GM12878 (cell line): ENCODE results near the gene LST1. TPM values are rescaled to one million over a fixed set of nuclear protein-coding genes. Genes with fewer than 3 reads are reported as not detected.

ENCODE experiments used
- ATF3 ChIP-seq: IDR thresholded peaks from 2 replicates; pipeline ENCODE4 v1.6.1; 2011; ENCODE audit warnings: low read depth, mild to moderate bottlenecking, low read length, moderate library complexity, borderline replicate concordance; ENCODE audit errors: extremely low read depth
- CEBPB ChIP-seq, 2 experiments: fragments of 150-350 bp in 1 of 2; IDR thresholded peaks; 2 replicates each; pipeline ENCODE4 v1.6.1; 2012 to 2014; ENCODE audit warnings: low read depth in 2 of 2, low read length in 2 of 2, borderline replicate concordance in 1 of 2, inconsistent platforms in 1 of 2
- CREB1 ChIP-seq: IDR thresholded peaks from 2 replicates; pipeline ENCODE4 v1.6.1; 2012; ENCODE audit warnings: low read depth, mild to moderate bottlenecking, inconsistent platforms
- EED ChIP-seq: sonication (generic); IDR thresholded peaks from 2 replicates; pipeline ENCODE4 v1.6.1; 2016; ENCODE audit warnings: antibody characterized with exemption, low read depth
- EGR1 ChIP-seq, 2 experiments: IDR thresholded peaks; 1 replicate in 1 of 2; 2 replicates in 1 of 2; pipeline ENCODE4 v1.6.1; 2011 to 2012; ENCODE audit warnings: low read depth in 2 of 2, low read length in 2 of 2, borderline replicate concordance in 1 of 2, mild to moderate bottlenecking in 1 of 2, moderate library complexity in 1 of 2
- ELK1 ChIP-seq: IDR thresholded peaks from 2 replicates; pipeline ENCODE4 v1.6.1; 2012; ENCODE audit warnings: low read depth, low read length, improper control_type of control experiment
- ESRRA ChIP-seq: IDR thresholded peaks from 2 replicates; pipeline ENCODE4 v1.6.1; 2012; ENCODE audit warnings: mild to moderate bottlenecking, low read length, improper control_type of control experiment
- HSF1 ChIP-seq: fragments of 150-350 bp; IDR thresholded peaks from 2 replicates; pipeline ENCODE4 v1.6.1; 2014; ENCODE audit warnings: mild to moderate bottlenecking, low read depth, low read length
- IRF4 ChIP-seq: IDR thresholded peaks from 2 replicates; pipeline ENCODE4 v1.6.1; 2011; ENCODE audit warnings: low read depth, low read length
- IRF5 ChIP-seq: fragments of 450-650 bp; IDR thresholded peaks from 2 replicates; pipeline ENCODE4 v1.6.1; 2017; ENCODE audit warnings: borderline replicate concordance
- JUNB ChIP-seq: IDR thresholded peaks from 2 replicates; pipeline ENCODE4 v1.6.1; 2016; ENCODE audit warnings: antibody characterized with exemption, mild to moderate bottlenecking
- KLF5 ChIP-seq: fragments of 450-650 bp; IDR thresholded peaks from 2 replicates; pipeline ENCODE4 v1.6.1; 2014; ENCODE audit warnings: mild to moderate bottlenecking; ENCODE audit not compliant: partially characterized antibody
- MEF2B ChIP-seq: fragments of 450-650 bp; IDR thresholded peaks from 2 replicates; pipeline ENCODE4 v1.6.1; 2018; ENCODE audit warnings: mild to moderate bottlenecking, moderate library complexity; ENCODE audit not compliant: partially characterized antibody, poor library complexity, severe bottlenecking
- NRF1 ChIP-seq: conservative IDR thresholded peaks from 2 replicates; pipeline ENCODE4 v1.6.1; 2011; ENCODE audit warnings: mild to moderate bottlenecking, low read depth, low read length, improper control_type of control experiment
- PAX5 ChIP-seq: IDR thresholded peaks from 2 replicates; pipeline ENCODE4 v1.6.1; 2011; ENCODE audit warnings: low read depth, low read length, borderline replicate concordance
- PKNOX1 ChIP-seq: fragments of 450-650 bp; IDR thresholded peaks from 2 replicates; pipeline ENCODE4 v1.6.1; 2016; ENCODE audit warnings: mild to moderate bottlenecking
- RAD21 ChIP-seq: IDR thresholded peaks from 2 replicates; pipeline ENCODE4 v1.6.1; 2011; ENCODE audit warnings: mild to moderate bottlenecking, low read depth, low read length, moderate library complexity; ENCODE audit not compliant: insufficient read depth
- SIN3A ChIP-seq: IDR thresholded peaks from 2 replicates; pipeline ENCODE4 v1.6.1; 2012; ENCODE audit warnings: low read depth, low read length, improper control_type of control experiment
- SMAD5 ChIP-seq: IDR thresholded peaks from 2 replicates; pipeline ENCODE4 v1.6.1; 2016; ENCODE audit warnings: antibody characterized with exemption, low read depth
- SMARCA5 ChIP-seq: fragments of 450-650 bp; IDR thresholded peaks from 2 replicates; pipeline ENCODE4 v1.6.1; 2017; ENCODE audit warnings: mild to moderate bottlenecking
- SPI1 ChIP-seq: IDR thresholded peaks from 2 replicates; pipeline ENCODE4 v1.6.1; 2011; ENCODE audit warnings: low read depth, mild to moderate bottlenecking, low read length, moderate library complexity, borderline replicate concordance; ENCODE audit not compliant: insufficient read depth
- STAT3 ChIP-seq: IDR thresholded peaks from 2 replicates; pipeline ENCODE4 v1.6.1; 2011; ENCODE audit warnings: low read depth, low read length, improper control_type of control experiment
- SUPT20H ChIP-seq: IDR thresholded peaks from 2 replicates; pipeline ENCODE4 v1.6.1; 2011; ENCODE audit warnings: low read depth, mild to moderate bottlenecking, low read length, moderate library complexity, borderline replicate concordance; ENCODE audit not compliant: control insufficient read depth
- TAF1 ChIP-seq: IDR thresholded peaks from 2 replicates; pipeline ENCODE4 v1.6.1; 2011; ENCODE audit warnings: mild to moderate bottlenecking, low read depth, low read length, borderline replicate concordance
- WRNIP1 ChIP-seq: IDR thresholded peaks from 2 replicates; pipeline ENCODE4 v1.6.1; 2011; ENCODE audit warnings: low read depth, low read length, improper control_type of control experiment, borderline replicate concordance
- polyA plus RNA-seq, 11 experiments: library from polyadenylated mRNA; depleted of rRNA in 4 of 11; unstranded in 6 of 11; stranded (reverse) in 5 of 11; fragments of >200 nt; fragmentation: Nextera tagmentation in 4 of 11; fragmentation: Illumina TruSeq in 1 of 11; extraction: Ambion mirVana in 4 of 11; extraction: Trizol in 1 of 11; gene quantifications; 1 replicate in 1 of 11; 2 replicates in 10 of 11; pipeline versions ENCODE4 v1.2.1 to v1.2.3, GENCODE V29; 2011 to 2016; ENCODE audit warnings: inconsistent platforms in 2 of 11, missing spikeins in 2 of 11, low read depth in 1 of 11
- total RNA-seq, 4 experiments: library from RNA; depleted of rRNA in 3 of 4; stranded (reverse); fragments of >200 nt in 3 of 4; fragmentation: Illumina TruSeq in 1 of 4; extraction: Trizol in 1 of 4; gene quantifications; 2 replicates each; pipeline versions ENCODE4 v1.2.1 to v1.2.3, GENCODE V29; 2013 to 2021

LST1 gene
- total and polyA plus RNA-seq, 10 of the 15 experiments (the other 5 are each of a cell fraction or from before 2014, with no cell fraction given) = 4.1 to 35.5 (median 16.4) TPM

- TF ChIP-seq PKNOX1 = peak; percentile 87
- TF ChIP-seq RAD21 = no peak
- TF ChIP-seq JUNB = no peak
- no peak; the same call in 1 of the 2 replicates for TF ChIP-seq TAF1
- peak; percentile 50; the same call in 1 of the 2 replicates for TF ChIP-seq EED
- no peak for TF ChIP-seq ESRRA
- peak; percentile 54; the same call in 1 of the 2 replicates for TF ChIP-seq ELK1
- TF ChIP-seq SPI1 = no peak
- 0 out of 2 replicates have a peak, but pooled peaks have one; percentile 12 for TF ChIP-seq PAX5
- TF ChIP-seq EGR1 (IDR thresholded peaks at IDR 0.05; ENCODE audit: borderline replicate concordance in 1 of 2, low read depth in 2 of 2, low read length in 2 of 2) = no peak
- TF ChIP-seq NRF1 = no peak
- TF ChIP-seq KLF5 = no peak
- no peak for TF ChIP-seq CEBPB (IDR thresholded peaks at IDR 0.05; ENCODE audit: borderline replicate concordance in 1 of 2, low read depth in 2 of 2, low read length in 2 of 2)
- no peak for TF ChIP-seq SMAD5
- no peak for TF ChIP-seq SMARCA5
- no peak for TF ChIP-seq IRF5
- no peak for TF ChIP-seq HSF1
- no peak for TF ChIP-seq MEF2B
- no peak for TF ChIP-seq WRNIP1
- no peak for TF ChIP-seq SIN3A
- TF ChIP-seq ATF3 = no peak
- no peak for TF ChIP-seq CREB1
- peak; percentile 29; the same call in 1 of the 2 replicates for TF ChIP-seq IRF4
- TF ChIP-seq STAT3 = no peak
- no peak for TF ChIP-seq SUPT20H
These were observed 9.0 kb upstream of the LST1 start (continued) for GRCh38 chr6:31576897-31577578.
